HG03457 (cell line): Measurements from ENCODE around the gene PSMB3.

Source experiments
- ATAC-seq: cut with Tn5 transposase; IDR thresholded peaks from one replicate; pipeline ENCODE4 v1.9.1; 2021; ENCODE audit warnings: moderate number of reproducible peaks; ENCODE audit not compliant: unreplicated experiment

Gene PSMB3

DNA sequence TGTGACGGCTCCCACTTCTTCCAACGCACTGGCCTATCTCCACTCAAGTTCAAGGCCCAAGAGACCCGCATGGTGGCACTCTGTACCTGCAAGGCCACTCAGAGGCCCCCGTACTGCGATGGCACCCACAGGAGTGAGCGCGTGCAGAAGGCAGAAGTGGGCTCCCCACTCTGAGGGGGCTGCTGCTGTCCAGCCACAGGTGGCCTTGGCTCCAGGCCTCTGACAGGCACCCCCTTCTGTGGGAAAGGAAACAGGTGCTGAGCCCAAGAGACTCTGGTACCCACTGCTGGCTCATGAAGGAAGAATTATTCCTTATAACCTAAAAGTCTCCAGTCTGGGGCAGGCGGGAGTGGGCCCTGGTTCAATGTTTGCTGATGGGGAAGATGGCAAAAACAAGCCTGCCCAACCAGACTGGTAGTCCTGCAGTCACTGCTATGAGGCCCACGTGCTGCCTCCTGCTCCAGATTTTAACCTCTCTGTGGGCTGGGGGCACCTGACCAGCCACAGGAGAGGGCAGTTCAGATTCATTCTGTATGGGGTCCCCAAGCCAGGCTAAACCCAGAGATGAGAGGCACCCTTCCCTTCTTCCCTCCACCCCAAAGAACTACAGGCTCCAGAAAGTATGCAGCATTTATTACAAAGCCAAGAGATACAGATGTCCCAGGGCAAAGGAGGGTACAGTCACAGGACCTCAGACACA lies 19.1 kb upstream of the PSMB3 start:
- ATAC-seq: no peak

DNA sequence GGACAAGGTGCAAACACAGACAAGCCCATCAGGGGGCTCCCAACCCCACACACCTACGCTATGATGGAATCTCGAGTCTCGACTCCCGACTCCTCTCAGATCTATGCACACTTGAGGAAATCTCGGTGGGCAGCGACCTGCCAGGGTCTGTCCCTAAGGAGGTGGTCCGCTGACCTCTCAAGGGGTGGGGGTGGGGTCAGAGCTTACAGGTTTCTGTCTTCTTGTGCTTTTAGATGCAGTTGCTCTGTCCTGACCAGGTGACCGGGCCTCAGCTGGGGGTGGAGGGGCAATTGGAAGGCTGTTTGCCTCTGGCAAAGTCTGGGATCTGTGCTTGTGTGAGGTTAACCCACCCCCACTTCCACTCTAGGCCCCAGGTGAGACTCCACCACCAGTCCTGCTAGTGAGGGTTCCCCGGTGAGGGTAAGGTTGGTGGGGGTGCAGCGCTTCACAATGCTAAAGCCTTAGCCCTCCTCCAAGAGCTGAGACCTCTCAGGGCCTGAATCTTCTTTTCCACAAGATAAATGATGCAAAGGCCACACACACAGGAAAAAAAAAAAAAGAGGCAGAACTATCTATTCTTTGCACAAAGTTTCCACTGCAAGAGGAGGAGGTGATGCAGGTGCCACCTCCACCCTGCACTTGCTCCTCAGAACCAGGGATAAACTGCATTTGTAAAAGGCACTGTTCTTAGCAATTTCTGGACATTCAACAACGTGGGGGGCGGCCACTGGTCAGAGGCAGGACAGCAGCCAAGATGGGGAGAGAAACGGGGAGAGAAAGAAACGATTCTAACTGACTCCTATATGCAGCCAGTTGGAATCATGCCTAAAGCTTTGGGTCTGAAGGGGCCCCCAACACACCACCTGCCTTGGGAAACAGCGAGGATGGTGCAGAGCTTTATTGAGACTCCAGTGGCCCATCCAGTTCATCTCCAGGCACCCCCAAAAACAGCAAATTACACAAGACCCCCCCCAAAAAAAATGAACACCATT lies 18.3 kb upstream of the PSMB3 start:
- no peak for ATAC-seq

DNA sequence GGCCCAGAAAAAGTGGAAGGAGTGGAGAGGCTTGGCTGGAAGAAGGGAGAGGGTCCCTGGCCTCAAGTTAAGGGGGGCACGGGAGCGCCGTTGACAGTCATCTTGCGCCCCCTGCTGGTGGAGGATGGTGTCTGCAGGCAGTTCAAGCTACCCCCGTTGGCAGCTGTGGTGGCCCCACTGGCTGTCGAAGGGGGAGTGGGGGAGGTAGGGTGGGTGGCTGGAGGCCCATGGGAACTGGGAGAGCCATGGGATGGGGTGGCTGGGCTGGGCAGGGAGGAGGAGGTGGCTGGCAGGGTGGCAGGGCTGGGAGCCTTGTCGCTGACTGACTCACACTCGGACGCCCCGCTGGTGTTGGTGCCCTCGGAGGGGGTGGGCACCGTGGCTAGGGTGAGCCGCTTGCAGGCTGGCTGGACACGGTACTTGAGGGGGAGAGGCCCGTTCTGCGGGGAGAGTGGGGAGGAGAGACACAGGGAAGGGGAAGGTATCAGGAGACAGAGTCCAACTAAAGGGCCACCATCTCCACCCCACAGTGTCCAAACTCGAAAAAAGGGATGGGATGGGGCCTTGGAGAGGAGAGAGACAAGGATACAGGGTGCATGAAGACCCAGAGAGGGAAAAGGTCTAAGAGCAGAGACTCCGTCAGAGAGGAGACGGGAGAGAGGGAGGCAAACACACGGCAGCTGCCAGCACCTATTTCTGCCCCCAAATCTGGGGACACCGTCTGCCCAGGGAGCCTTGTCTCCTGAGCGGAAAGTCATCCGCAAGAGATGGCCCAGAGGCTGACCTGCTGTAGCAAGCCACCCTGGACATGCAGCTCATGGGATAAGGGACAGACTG lies 17.2 kb upstream of the PSMB3 start:
- ATAC-seq: no peak

DNA sequence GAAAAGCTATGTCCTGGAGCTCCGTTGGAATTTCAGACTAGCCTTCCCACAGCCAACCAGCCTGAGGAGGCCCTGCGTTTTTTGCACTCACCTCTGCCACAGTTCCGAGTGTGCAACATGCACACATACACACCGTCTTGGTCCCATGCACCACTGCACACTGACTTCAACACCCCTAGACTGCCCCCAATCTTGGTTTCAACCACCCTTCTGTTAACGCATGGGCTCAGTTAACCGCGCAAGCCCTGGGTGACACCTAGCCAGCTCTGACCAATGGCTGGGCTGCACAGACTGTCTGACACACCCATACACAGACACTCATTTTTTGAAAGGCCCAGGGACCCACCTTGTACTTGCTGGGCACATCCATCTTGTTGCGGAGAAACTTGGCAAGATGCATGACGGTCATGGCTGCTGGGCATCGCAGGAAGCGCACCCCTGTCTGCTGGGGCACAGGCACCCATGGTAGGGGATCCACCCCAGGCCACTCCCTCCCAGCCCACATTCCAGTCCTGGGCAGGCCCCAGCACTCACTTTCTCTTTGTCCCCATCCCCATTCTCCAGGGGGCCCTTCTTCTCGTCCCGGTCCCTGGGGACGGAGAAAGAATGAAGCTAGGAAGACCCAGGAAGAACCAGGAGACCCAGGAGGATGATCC lies 14.4 kb upstream of the PSMB3 start:
- no peak for ATAC-seq

DNA sequence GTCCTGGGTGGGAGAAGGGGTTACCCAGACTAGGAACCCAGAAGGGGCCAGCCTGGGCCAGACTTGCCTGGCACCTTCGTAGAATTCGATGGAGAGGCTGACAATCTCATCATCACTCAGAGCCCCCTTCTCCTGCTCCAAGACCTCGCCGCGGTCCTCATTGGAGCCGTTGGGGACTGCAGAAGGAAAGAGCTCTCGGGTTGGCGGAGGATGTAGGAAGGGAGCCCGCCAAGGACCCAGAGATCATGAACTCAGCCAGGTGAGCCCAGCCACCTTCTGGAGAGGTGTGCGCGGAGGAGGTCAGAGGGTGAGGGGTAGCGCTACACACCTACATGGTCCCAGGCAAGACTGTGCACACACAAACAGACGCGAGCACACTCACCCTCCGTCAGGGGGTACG lies 13.9 kb upstream of the PSMB3 start:
- ATAC-seq: no peak

DNA sequence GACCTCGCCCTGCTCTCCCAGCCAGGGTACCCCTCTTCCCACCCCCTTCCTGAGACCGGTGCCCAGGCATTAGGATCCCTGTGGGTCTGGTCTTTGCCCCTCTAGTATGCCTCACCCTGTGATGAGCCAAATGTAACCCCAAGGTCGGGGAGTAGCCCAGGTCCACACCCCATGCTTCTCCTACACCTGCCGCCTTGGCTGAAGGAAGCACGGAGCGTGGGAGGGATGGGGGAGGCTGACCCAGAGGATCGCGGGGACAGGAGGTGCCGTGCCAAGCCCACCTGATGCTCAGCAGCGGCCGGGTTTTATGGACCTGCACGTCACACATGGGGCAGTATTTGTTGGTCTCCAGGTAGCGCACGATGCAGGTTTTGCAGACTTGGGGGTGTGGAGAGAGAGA lies 13.2 kb upstream of the PSMB3 start:
- ATAC-seq: no peak

DNA sequence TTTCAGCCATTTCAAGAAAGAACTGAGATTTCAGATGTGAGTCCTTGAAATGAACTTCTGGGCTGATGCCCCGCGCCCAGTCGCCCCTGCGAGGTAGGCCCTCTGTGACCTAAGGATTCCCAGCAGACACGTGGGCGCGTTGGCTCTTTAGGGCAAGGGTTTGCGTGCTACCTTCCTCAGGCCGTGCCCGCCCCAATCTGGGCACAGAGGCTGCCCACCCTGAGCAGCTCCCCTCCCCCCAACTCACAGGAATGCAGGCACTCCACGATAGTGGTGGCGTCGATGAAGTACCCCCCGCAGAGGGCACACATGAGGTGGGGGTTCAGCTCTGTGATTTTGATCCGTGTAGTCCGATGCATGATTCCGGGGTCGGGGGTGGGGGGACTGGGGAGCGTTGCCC lies 12.5 kb upstream of the PSMB3 start:
- no peak for ATAC-seq

DNA sequence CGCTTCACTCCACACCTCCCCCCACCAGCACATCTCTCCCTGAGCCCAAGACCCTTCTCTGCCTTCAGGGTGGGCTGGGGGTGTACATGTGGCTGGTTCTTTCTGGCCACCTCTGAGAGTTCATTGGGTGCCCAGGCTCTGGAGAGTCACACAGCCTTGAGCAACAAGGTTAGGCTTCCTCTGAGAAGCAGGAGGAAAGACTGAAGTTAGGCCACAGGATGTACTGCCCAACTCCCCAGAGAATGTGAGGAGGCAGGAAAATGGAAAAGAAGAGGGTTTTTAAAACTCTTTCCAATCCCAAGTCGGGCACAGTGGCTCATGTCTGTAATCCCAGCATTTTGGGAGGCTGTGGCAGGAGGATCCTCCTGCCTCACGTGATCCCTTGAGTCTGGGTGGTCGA lies 11.7 kb upstream of the PSMB3 start:
- ATAC-seq: no peak

DNA sequence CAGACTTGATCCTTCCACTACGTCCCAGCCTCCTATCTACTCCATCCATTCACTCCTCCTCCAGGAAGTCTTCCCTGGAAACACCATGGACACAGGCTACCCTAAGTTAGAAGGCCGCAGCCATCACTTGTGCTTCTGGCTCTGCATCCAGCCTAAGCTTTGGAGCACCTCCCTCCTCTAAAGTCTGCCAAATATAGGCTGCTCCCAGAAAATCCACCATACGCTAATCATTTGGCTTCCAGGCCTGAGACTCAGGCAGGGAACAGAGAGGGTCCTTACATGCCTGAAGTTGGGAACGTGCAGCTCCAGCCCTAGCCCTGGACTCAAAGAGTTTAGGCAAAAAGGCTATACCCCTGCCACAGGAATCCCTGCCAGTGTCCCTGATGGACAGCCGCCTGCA lies 11.1 kb upstream of the PSMB3 start:
- no peak for ATAC-seq

DNA sequence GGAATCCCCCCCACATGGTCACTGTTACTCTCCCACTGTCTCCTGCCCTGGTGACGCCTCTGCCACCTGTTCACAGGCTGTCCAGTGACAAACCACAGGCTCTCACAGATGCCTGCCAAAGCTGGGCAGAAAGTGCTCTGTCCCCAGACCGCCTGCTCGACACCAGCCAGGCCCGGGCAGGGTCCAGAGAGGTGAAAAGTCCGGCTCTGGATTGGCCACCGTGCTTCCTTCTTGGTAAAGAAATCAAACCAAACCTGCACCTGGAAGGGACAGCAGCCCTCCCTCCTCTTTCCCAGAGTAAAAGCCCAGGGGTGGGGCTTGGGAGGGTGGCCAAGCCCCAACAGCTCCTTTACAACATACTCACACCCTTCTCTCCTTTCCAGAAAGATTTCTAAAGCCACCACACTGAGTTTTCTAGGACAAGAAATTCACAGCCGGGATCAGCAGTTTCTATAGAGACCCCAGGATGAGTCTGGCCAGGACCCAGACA lies 10.6 kb upstream of the PSMB3 start:
- ATAC-seq: no peak

DNA sequence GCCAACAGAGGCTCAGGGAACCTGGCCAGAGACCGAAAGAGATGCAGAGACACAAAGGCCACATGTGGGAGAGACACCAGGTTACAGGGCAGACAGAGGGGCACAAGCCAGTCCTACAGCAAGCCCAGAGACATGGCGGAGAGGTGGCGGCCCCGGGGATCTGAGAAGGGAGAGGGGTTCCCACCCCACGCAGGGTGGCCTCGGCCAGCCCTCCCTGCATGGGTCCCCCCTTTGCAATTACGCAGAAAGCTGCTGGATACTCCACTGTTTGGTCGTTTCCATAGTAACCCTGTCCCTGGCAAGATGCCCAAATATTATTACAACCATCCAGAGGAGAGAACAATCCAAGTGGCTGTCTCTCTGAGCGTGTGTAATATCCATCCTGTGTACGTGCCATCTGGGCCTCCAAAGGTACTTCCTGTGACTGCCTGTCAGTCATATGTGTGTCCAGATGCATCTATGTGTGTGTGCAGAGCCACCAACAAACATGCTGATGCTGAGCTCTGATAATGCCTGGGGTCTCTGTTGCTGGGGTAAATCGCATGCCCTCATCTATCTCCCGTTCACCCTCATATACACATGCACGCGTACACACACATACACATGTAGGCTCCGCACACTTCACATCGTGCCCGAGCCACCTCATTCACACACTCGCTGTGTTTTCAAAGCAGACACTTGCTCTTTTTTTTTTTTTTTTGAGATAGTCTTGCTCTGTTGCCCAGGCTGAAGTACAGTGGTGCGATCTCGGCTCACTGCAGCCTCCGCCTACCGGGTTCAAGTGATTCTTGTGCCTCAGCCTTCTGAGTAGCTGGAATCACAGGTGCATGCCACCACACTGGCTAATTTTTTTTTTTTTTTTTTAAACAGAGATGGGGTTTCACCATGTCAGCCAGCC lies 9.9 kb upstream of the PSMB3 start:
- no peak for ATAC-seq

DNA sequence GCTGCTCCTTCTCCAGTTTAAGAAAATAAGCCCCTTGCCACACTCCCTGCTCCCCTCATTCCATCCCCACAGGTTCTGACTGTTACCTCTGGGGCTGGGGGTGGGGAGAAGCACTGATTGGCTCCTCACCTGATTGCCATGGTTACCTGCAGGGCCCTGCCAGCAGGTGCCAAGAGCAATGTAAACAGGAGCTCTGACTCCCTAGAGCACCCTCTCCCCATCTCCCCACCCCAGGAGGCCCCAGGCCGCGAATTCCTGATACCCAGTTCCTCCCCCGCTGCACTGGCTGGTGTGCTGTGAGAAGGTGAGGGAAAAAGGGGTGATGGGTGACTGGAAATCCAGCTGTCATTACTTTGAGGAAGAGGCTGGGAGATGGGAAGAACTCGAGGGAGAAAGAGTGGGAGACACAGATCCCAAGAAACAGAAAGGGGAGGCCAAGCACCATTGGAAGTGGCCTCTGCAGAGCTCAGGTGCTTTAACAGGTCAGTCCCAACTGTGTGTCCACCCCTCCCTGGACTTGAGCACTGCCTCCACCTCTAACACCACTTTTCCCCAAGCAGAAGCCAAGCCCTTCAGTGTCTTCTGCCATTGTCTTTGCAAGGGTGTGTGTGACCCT lies 8.9 kb upstream of the PSMB3 start:
- no peak for ATAC-seq

DNA sequence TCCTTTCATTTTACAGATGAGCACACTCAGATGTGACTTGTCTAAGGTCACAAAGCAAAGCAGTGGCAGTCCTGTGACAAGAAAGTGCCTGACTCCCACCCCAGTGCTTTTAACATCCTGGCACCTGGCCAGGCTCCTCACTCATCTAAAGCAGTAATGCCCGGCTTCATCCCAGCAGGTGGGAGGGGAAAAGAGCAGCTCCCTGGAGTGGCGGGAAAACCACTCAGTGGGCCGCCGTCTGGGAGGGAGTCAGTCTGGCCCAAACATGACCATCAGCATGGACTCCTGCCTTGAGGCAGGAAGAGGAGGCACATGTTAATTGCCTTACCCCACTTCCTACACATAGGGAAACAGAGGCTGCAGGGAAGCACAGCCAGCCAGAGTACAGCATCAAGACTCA lies 7.0 kb upstream of the PSMB3 start:
- no peak for ATAC-seq

DNA sequence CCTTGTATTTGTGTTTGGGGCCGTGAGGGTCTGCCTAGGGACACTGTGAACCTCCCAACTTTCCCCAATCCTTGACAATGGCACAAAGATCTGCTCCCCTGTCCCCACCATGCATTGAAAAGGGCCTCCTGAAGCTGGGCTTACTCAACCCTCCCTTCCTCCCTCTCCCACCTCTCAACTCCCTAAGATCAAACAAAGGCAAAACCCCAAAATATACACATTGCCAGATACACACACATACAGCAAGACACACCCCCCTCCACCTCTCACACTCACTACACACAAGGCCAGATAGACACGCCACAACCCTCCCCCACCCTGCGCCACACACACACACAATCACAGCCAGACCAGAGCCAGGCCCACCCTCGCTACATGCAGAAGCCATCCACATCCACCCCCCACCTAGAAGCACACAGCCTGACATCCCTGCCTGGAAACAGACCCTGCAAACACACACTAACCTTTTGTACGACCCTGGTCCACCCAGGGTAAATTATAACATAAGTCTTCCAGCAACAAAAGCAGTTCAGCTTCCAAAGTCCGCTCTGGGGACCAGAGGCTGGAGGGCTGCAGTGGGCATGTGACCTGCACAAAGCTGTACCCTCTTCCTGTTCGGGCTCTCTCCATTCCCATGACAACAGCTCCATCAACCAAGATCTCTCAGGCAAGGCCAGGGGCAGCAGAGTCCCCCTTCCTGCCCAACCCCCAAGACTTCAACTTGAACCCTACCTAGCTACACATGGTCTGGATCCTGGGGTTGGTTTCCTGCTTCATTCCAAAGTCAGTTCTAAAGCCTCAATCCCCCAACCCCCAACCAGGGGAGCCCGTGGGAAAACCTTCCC lies 6.3 kb upstream of the PSMB3 start:
- no peak for ATAC-seq

DNA sequence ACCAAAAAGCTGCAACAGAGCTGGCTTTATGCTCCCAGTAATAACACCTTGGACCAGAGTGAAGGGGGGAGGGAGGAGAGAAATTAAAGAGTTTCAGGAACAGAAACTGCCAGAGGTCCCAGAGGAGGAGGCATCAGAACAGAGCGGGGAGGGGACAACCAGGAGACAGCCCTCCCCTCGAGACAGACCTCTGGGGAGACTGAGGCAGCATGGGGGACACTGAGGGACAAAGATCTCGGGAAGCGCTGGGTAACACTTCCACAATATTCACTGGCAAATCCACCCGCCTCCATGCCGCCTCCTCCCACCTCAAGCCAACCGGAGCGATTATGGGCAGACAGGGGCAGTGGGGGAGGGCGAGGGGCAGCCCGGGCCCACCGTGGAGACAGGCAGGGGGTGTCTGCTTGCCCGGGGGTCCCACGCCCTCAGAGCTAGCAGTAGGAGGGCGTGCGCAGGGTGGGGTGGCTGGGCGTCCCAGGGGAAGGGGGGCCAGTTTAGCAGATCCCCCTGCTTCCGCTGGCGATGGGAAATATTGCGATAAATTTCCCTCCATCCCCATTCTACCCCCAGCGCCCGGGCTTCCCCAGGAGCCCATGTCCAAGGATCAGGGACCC lies 5.6 kb upstream of the PSMB3 start:
- ATAC-seq: no peak

DNA sequence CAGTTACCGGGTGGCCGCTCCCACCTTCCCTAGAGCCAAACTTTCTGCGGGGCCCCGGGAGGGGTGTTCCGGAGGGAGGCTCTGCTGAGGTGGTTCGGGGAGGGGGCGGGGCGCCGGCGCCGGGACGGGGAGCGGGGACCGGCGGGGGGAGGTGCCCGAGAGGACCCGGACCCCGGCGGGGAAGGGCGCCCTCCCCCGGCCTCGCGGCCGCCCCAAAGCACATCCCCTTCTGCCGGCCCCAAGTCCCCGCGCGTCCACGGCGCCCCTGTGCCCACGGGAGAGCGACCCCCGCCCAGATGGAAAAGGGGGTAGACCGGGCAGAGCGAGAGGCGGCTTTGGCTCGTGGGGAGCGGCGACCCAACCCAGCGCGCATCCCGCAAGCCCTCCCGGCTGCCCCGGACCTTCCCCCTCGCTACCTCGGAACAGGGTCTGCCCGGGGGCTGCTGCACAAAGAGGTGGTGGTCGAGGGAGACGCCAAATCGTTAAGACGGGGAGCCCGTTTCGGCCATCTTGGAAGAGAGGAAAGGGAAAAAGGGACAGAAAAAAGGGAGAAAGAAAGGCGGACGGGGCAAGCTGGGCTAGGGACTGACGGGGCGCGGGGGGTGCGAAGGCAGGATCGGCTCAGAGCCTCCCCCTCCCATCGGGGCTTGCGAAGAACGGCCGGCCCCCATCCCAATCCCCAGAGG lies 4.9 kb upstream of the PSMB3 start:
- no peak for ATAC-seq

DNA sequence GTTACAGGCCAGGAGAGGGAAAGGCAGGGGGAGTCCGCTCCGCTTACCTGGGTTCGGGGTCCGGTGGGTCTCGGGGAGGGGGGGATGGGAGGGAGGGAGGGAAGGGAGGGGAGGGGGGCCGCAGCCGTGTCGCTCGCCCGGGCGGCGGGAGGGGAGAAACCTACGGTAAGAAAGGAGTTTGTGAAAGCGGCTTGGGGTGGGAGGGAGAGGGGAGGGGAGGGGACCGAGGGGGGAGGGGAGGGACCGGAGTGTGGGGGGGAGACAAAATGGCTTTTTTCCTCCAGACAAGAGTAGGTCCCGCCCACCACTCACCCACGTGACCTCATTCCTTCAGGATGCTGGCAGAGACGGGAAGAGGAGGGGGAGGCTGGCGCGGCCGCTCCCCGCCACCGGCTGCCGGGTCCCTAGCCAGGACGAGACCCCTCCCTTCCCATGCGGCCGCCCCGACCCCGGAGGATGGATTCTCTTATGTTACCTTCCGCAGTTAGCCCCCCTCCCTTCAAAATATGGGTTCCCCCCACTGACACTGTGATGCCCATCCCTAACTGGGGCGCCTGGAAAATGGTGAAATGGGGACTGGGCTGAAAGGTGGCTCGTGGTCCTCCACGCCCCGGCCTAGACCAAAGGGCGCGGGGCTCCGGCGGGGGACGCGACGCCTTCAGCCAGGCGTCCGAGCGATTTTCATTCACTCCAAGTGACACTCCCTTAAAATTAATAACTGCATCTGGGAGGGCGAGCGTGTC lies 4.2 kb upstream of the PSMB3 start, which contains the start of gene PCGF2:
TSS of gene PCGF2 (minus strand) at position 188 of the 743 bp plus-strand sequence. CDS start 7,934 bp downstream, outside the sequence.
- ATAC-seq: no peak
